ENCODE data around the gene VPS39.

The VPS39 gene

GRCh38 chr15:42232606-42233005 lies 24.5 kb upstream of the VPS39 start:
- TF ChIP-seq REST (IDR thresholded peaks at IDR 0.05; ENCODE audit: insufficient read depth in 1 of 2, low read depth in 2 of 2, low read length in 2 of 2), result no peak
- TF ChIP-seq FOXP2 (optimal IDR thresholded peaks at IDR 0.05; ENCODE audit: borderline replicate concordance, extremely low read depth, extremely low read length, insufficient read depth), result no peak
- TF ChIP-seq TAF1 (IDR thresholded peaks at IDR 0.05; ENCODE audit: borderline replicate concordance, insufficient read depth, low read length), result no peak
- TF ChIP-seq SIN3A (IDR thresholded peaks at IDR 0.05; ENCODE audit: borderline replicate concordance, insufficient read depth, low read length), result no peak
- no peak for TF ChIP-seq POLR2AphosphoS5 (IDR thresholded peaks at IDR 0.05; ENCODE audit: low read depth, low read length)

DNA sequence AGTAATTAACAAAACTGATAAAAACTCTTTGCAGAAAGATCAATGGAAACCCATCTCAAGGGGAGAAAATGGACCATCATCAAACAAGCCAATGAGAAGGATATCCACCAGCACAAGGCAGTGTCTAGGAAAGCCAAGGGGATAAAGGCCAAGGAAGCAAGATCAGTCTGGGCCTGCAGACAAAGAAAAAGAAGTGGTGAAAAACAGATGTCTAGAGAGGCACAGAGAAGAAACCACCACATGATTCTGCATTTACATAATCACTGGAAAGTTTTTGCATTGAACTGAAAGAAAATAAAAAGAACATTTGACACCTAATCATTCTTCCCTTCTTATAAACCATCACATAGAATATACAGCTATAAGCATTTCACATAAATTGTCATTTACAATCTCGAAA lies 23.0 kb upstream of the VPS39 start:
- TF ChIP-seq SIN3A (IDR thresholded peaks at IDR 0.05; ENCODE audit: borderline replicate concordance, insufficient read depth, low read length) (no peak), POLR2AphosphoS5 (IDR thresholded peaks at IDR 0.05; ENCODE audit: low read depth, low read length) (no peak), TAF1 (IDR thresholded peaks at IDR 0.05; ENCODE audit: borderline replicate concordance, insufficient read depth, low read length) (no peak), FOXP2 (optimal IDR thresholded peaks at IDR 0.05; ENCODE audit: borderline replicate concordance, extremely low read depth, extremely low read length, insufficient read depth) (no peak), REST (IDR thresholded peaks at IDR 0.05; ENCODE audit: insufficient read depth in 1 of 2, low read depth in 2 of 2, low read length in 2 of 2) (no peak)

- no peak for TF ChIP-seq POLR2AphosphoS5 (IDR thresholded peaks at IDR 0.05; ENCODE audit: low read depth, low read length)
- TF ChIP-seq FOXP2 (optimal IDR thresholded peaks at IDR 0.05; ENCODE audit: borderline replicate concordance, extremely low read depth, extremely low read length, insufficient read depth), result no peak
These were observed 19.9 kb upstream of the VPS39 start for GRCh38 chr15:42228036-42228435.

- TF ChIP-seq TAF1 (IDR thresholded peaks at IDR 0.05; ENCODE audit: borderline replicate concordance, insufficient read depth, low read length), result no peak
- no peak for TF ChIP-seq POLR2AphosphoS5 (IDR thresholded peaks at IDR 0.05; ENCODE audit: low read depth, low read length)
- no peak for TF ChIP-seq FOXP2 (optimal IDR thresholded peaks at IDR 0.05; ENCODE audit: borderline replicate concordance, extremely low read depth, extremely low read length, insufficient read depth)
- no peak for TF ChIP-seq REST (IDR thresholded peaks at IDR 0.05; ENCODE audit: insufficient read depth in 1 of 2, low read depth in 2 of 2, low read length in 2 of 2)
- no peak for TF ChIP-seq SIN3A (IDR thresholded peaks at IDR 0.05; ENCODE audit: borderline replicate concordance, insufficient read depth, low read length)
These were observed 18.5 kb upstream of the VPS39 start for GRCh38 chr15:42226648-42227047.

DNA sequence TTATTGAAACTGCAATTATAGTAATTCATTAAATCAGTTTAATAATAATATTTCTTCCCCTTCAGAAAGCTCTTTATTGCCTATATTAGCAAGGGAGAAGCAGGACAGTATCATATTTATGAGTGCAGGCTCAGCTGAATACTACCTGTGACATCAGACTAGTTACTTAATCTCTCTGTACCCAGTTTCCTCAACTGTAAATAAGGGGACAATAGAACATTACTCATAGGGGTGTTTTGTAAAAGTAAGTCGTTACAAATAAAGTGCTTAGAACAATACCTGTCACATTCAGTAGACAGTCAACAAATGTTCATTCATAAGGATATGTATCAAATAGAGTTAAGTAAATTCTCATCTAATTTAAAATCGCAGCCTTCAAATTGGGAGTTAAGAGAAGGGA lies 12.1 kb upstream of the VPS39 start:
- TF ChIP-seq REST (IDR thresholded peaks at IDR 0.05; ENCODE audit: insufficient read depth in 1 of 2, low read depth in 2 of 2, low read length in 2 of 2), result no peak
- TF ChIP-seq SIN3A (IDR thresholded peaks at IDR 0.05; ENCODE audit: borderline replicate concordance, insufficient read depth, low read length), result no peak
- TF ChIP-seq FOXP2 (optimal IDR thresholded peaks at IDR 0.05; ENCODE audit: borderline replicate concordance, extremely low read depth, extremely low read length, insufficient read depth), result no peak
- no peak for TF ChIP-seq POLR2AphosphoS5 (IDR thresholded peaks at IDR 0.05; ENCODE audit: low read depth, low read length)
- no peak for TF ChIP-seq TAF1 (IDR thresholded peaks at IDR 0.05; ENCODE audit: borderline replicate concordance, insufficient read depth, low read length)
